Activated CD8-positive, alpha-beta T cell treated with anti-CD3 and anti-CD28 coated beads for 36 hours (primary cell): Measurements from ENCODE around the gene FOSL1. TPM values are rescaled to one million over a fixed set of nuclear protein-coding genes. Genes with fewer than 3 reads are reported as not detected.

Source experiments
- ATAC-seq: fragments of 200-7000 bp; cut with Tn5 transposase; one replicate; pipeline ENCODE4 v1.10.0; 2021; ENCODE audit warnings: mild to moderate bottlenecking, moderate library complexity
- CTCF ChIA-PET: fragments of 350-600 bp; sonication (Branson Sonifier 250); formaldehyde crosslinking; loops from one replicate; lab custom pipeline; 2021; ENCODE audit warnings: antibody characterized with exemption; lab: Charles Lee
- POLR2A ChIA-PET: fragments of 350-600 bp; sonication (Branson Sonifier 250); formaldehyde crosslinking; loops from one replicate; lab custom pipeline; 2021; ENCODE audit warnings: antibody characterized with exemption; lab: Charles Lee
- DNase-seq: peaks from one replicate; pipeline ENCODE4 v3.0.0-alpha.2; 2020
- H3K27ac Mint-ChIP-seq: one replicate; pipeline ENCODE4 v1.8.0; 2021; ENCODE audit warnings: mild to moderate bottlenecking, mixed read lengths
- H3K27me3 Mint-ChIP-seq: one replicate; pipeline ENCODE4 v1.8.0; 2021; ENCODE audit warnings: mixed read lengths
- H3K36me3 Mint-ChIP-seq: one replicate; pipeline ENCODE4 v1.8.0; 2021; ENCODE audit warnings: low read depth, mixed read lengths
- H3K4me1 Mint-ChIP-seq: one replicate; pipeline ENCODE4 v1.8.0; 2021; ENCODE audit warnings: low read depth, mixed read lengths
- H3K4me3 Mint-ChIP-seq: one replicate; pipeline ENCODE4 v1.8.0; 2021; ENCODE audit warnings: mild to moderate bottlenecking, moderate library complexity, mixed read lengths
- H3K9me3 Mint-ChIP-seq: one replicate; pipeline ENCODE4 v1.8.0; 2021; ENCODE audit warnings: mixed read lengths
- CTCF ChIP-seq: fragments of 200-600 bp; IDR thresholded peaks from one replicate; pipeline ENCODE4 v1.8.0; 2022; ENCODE audit warnings: antibody characterized with exemption, mild to moderate bottlenecking
- intact Hi-C: fragments of 100-400 bp; cut with micrococcal nuclease; formaldehyde crosslinking; loops from one replicate; pipeline ENCODE4 v1.10.0; 2022
- total RNA-seq, 2 experiments: library from RNA; stranded (reverse); gene quantifications; one replicate each; pipeline ENCODE4 v1.2.3, GENCODE V29; 2021

Gene FOSL1
- total RNA-seq, 2 experiments from 2014 or later: 9.9 to 10.2 TPM

GRCh38 chr11:65917434-65918210, 17.4 kb upstream of the FOSL1 start:
- intact Hi-C loops: no loop called here
- Mint-ChIP-seq H3K36me3 (peaks cover 19% of the 10 kb centered on the region), H3K4me3 (peak overlapping the region; percentile 92), H3K4me1 (peaks cover 30% of the 10 kb centered on the region), H3K27me3 (no peaks in the 10 kb centered on the region), H3K27ac (peak overlapping the region; percentile 87), H3K9me3 (no peaks in the 10 kb centered on the region)
- no peak for ATAC-seq
- no peak for DNase-seq
- ChIA-PET POLR2A (interaction anchor here (0.8 to 2.9 kb wide), 12 partner anchors 9 to 71 kb away, joined by 3 to 20 read pairs (median 5); partner anchors contain the start of genes CCDC85B, FIBP and FOSL1), CTCF (interaction anchor here (0.9 to 2.5 kb wide), 7 partner anchors 17 to 206 kb away, joined by 3 to 12 read pairs (median 3); partner anchors contain the start of genes CCDC85B, FIBP, KAT5 and MUS81)
- TF ChIP-seq CTCF: no peak

GRCh38 chr11:65917077-65917433, 16.9 kb upstream of the FOSL1 start:
- ChIA-PET POLR2A (interaction anchor here (1.3 to 2.9 kb wide), 5 partner anchors 8 to 27 kb away, joined by 5 to 20 read pairs (median 11); partner anchors contain the start of genes CCDC85B, FIBP and FOSL1), CTCF (interaction anchor here (1.4 to 2.5 kb wide), 2 partner anchors 27 to 29 kb away, joined by 7 to 12 read pairs; partner anchors contain the start of genes CCDC85B and FIBP)
- no peaks in the 10 kb centered on the region for H3K27me3 Mint-ChIP-seq
- H3K4me1 Mint-ChIP-seq: peaks cover 28% of the 10 kb centered on the region
- H3K9me3 Mint-ChIP-seq: no peaks in the 10 kb centered on the region
- no peak for DNase-seq
- no peak overlapping the region for H3K27ac Mint-ChIP-seq
- intact Hi-C loops: no loop called here
- TF ChIP-seq CTCF: no peak
- no peak for ATAC-seq
- peak overlapping the region; percentile 92 for H3K4me3 Mint-ChIP-seq
- H3K36me3 Mint-ChIP-seq: peaks cover 14% of the 10 kb centered on the region

GRCh38 chr11:65916391-65916790, 16.2 kb upstream of the FOSL1 start:
- Mint-ChIP-seq H3K4me3 (peak overlapping the region; percentile 92), H3K36me3 (peaks cover 12% of the 10 kb centered on the region), H3K9me3 (no peaks in the 10 kb centered on the region), H3K27me3 (no peaks in the 10 kb centered on the region), H3K27ac (peak overlapping the region; percentile 13), H3K4me1 (peaks cover 29% of the 10 kb centered on the region)
- POLR2A ChIA-PET: interaction anchor here (1.1 to 2.9 kb wide), 3 partner anchors 15 to 27 kb away, joined by 3 to 20 read pairs (median 6); partner anchors contain the start of genes CCDC85B and FIBP
- CTCF ChIA-PET: interaction anchor here (0.8 to 2.5 kb wide), 4 partner anchors 15 to 32 kb away, joined by 3 to 12 read pairs (median 4); partner anchors contain the start of gene CCDC85B
- TF ChIP-seq CTCF: no peak
- no peak for ATAC-seq
- no peak for DNase-seq
- intact Hi-C loops: no loop called here

GRCh38 chr11:65915821-65916251, 15.6 kb upstream of the FOSL1 start:
- H3K9me3 Mint-ChIP-seq: no peaks in the 10 kb centered on the region
- no peak for TF ChIP-seq CTCF
- no peaks in the 10 kb centered on the region for H3K27me3 Mint-ChIP-seq
- H3K36me3 Mint-ChIP-seq: peaks cover 11% of the 10 kb centered on the region
- H3K4me3 Mint-ChIP-seq: no peak overlapping the region
- POLR2A ChIA-PET: interaction anchor here (1.1 to 2.0 kb wide), 3 partner anchors 14 to 22 kb away, joined by 3 to 8 read pairs (median 6); no protein-coding TSS in a partner anchor
- CTCF ChIA-PET: interaction anchor here (0.7 to 1.8 kb wide), 4 partner anchors 14 to 32 kb away, joined by 3 to 4 read pairs (median 3); no protein-coding TSS in a partner anchor
- intact Hi-C loops: no loop called here
- DNase-seq (no peak), ATAC-seq (no peak)
- H3K27ac Mint-ChIP-seq: no peak overlapping the region
- H3K4me1 Mint-ChIP-seq: peaks cover 28% of the 10 kb centered on the region
